C4-2B (cell line): ENCODE results near the gene CEACAM18.

ENCODE experiments used
- ZFX ChIP-seq: fragments of 450-650 bp; IDR thresholded peaks from 2 replicates; pipeline ENCODE4 v1.6.1; 2017
- TF ChIP-seq, protein P1 (sequence below): fragments of 450-650 bp; conservative IDR thresholded peaks from 2 replicates; pipeline ENCODE4 v1.5.1; 2017; ENCODE audit warnings: mild to moderate bottlenecking

GRCh38 chr19:51480590-51480989 is 2.3 kb downstream of the CEACAM18 start:
- TF ChIP-seq, protein P1, sequence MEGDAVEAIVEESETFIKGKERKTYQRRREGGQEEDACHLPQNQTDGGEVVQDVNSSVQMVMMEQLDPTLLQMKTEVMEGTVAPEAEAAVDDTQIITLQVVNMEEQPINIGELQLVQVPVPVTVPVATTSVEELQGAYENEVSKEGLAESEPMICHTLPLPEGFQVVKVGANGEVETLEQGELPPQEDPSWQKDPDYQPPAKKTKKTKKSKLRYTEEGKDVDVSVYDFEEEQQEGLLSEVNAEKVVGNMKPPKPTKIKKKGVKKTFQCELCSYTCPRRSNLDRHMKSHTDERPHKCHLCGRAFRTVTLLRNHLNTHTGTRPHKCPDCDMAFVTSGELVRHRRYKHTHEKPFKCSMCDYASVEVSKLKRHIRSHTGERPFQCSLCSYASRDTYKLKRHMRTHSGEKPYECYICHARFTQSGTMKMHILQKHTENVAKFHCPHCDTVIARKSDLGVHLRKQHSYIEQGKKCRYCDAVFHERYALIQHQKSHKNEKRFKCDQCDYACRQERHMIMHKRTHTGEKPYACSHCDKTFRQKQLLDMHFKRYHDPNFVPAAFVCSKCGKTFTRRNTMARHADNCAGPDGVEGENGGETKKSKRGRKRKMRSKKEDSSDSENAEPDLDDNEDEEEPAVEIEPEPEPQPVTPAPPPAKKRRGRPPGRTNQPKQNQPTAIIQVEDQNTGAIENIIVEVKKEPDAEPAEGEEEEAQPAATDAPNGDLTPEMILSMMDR, result no peak
- TF ChIP-seq ZFX, result no peak
